Measurements from ENCODE around the gene EFHD2.
"Not testable (repeated sequence)": the region's sequence is repeated elsewhere in the genome, so short reads cannot be mapped to it uniquely, and the experiment has no call there.

GRCh38 chr1:15463064-15463800, 53.5 kb downstream of the EFHD2 start:
- TF ChIP-seq POLR2AphosphoS5 (IDR thresholded peaks at IDR 0.05; ENCODE audit: low read depth, low read length); CTCF (IDR thresholded peaks at IDR 0.05); REST (IDR thresholded peaks at IDR 0.05; ENCODE audit: insufficient read depth in 1 of 2, low read depth in 2 of 2, low read length in 1 of 2); SIN3A (IDR thresholded peaks at IDR 0.05; ENCODE audit: borderline replicate concordance, insufficient read depth, low read depth, low read length): not testable (repeated sequence)
